Stimulated activated CD8-positive, alpha-beta memory T cell treated with anti-CD3 and anti-CD28 coated beads, Interleukin-4, amount 100 ng/mL, for 48 hours (primary cell): ENCODE measurements around the gene ESYT1.
"Not testable (repeated sequence)": the region's sequence is repeated elsewhere in the genome, so short reads cannot be mapped to it uniquely, and the experiment has no call there.

Source experiments
- DNase-seq: peaks from one replicate; pipeline ENCODE4 v3.0.0-alpha.2; 2020

Gene ESYT1

GRCh38 chr12:56104815-56105608, 23.1 kb upstream of the ESYT1 start:
- peak; percentile 50 for DNase-seq

DNA sequence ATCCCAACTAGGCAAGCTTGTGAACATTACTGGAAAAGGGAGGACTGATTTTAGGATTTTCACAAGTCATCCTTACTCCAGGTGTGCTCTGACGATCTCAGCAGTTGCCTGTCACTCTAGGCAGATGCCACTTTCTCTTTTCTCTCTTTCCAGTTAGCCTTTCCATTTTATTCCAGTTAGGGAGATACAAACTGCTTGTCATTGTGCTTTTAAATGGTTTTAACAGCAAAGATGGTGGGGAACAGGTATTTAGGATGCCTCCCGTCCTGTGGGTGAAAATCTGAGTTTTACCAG, 22.5 kb upstream of the ESYT1 start:
- DNase-seq: no peak

DNA sequence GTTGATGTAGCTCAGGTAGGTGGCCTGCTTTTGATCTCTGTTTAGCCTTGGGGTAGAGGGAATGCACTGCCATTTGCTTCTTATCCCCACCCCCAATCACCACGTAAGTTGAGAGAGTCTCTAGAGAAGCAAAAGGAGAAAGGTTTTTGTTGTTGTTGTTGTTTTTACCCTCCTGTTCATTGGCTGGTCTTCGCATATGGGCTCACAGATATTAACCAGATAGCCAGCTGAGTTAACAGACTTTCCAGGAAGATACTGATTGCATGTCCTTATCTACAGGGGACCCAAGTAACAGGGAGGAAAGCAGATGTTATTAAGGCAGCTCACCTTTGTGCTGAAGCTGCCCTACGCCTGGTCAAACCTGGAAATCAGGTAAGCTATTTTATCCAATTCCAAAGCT, 20.8 kb upstream of the ESYT1 start:
- DNase-seq: no peak

- DNase-seq: no peak
Measured at GRCh38 chr12:56110571-56110970, 17.5 kb upstream of the ESYT1 start.

DNA sequence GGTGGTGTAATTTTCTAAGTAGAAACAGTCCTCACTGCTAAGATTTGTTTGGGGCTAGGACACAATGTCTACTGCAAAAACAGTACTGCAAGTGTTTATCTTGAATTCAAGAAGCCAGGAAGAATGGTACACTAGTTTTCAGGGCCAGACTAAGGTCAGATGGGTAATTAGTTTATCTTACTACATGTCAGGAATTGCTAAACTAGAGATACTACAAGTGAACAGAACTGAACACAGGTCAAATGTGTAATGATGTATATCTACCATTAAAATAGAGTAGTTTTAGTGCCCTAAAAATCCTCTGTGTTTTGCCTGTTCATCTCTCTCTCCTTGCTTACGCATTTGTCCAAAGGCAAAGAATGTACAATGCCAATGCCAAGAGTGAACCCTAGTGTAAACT, 14.0 kb upstream of the ESYT1 start:
- DNase-seq: no peak

DNA sequence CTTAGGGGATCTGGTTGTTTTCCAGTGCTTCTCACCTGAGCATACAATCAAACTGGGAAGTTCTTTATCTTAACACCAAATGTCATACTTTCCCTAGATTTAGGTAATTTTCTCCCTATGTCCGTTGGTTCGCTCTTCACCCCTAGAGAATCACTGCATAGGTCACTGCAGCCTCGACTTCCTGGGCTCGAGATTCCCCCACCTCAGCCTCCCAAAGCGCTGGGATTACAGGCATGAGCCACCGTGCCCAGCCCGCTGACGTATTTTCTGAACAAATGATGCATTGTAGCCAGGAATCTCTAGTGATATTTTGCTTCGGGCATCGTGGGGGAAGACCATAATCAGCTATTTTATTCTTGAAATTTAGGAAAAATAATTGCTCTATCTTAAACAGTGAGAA, 12.7 kb upstream of the ESYT1 start:
- no peak for DNase-seq

DNA sequence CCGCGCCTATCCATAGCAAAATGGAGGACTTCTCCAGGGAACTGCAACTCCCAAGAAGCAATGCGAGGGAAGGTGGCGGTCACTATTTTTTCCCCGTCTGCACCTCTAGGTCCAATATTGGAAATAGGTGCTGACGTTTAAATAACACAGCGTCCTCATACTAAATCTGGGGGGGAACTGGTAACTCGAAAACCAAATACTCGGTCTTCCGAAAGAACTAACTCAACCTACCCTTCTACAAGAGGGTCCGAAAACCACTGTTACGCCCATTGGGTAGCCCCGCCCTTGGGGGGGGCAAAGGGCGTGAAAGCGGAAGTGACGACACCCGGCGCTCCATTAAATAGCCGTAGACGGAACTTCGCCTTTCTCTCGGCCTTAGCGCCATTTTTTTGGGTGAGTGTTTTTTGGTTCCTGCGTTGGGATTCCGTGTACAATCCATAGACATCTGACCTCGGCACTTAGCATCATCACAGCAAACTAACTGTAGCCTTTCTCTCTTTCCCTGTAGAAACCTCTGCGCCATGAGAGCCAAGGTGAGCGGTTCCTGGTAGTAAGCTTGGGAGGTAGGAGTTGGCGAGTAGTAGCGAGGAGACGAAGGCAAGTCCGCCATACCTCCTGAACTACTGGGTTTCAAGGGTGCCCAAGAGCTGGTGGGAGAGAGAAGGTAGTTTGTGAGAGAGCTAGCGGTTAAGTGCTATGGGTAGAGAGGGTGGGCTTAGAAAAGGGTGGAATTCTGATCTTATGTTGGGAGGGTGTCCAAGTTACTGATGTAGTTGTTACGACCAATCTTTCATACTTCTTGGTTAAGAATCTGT, 11.6 kb upstream of the ESYT1 start, which contains the start of gene RPL41:
RPL41 (plus strand) TSS at position 367 of the 815 bp plus-strand sequence.
- peak; percentile 98 for DNase-seq

DNA sequence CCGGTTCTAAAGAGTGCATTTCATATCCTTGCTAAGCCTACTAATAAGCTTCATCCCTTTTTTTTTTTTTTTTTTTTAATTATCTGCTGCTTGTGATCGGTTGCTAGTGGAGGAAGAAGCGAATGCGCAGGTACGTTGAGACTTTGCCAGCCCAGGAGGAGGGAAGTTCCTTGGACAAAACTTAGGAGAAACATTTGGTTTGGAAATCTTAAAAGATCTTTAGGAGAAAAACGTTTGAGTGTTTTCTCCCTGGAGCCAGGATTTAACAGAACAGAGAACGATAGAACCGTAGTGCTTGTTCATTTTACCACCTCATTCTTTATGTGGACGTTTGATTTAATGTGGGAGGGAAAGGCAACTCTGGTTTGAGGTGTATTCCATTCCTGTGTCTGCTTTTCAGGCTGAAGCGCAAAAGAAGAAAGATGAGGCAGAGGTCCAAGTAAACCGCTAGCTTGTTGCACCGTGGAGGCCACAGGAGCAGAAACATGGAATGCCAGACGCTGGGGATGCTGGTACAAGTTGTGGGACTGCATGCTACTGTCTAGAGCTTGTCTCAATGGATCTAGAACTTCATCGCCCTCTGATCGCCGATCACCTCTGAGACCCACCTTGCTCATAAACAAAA, 10.9 kb upstream of the ESYT1 start:
- not testable (repeated sequence) for DNase-seq

GRCh38 chr12:56117778-56118687, 10.0 kb upstream of the ESYT1 start, which contains the start of gene ZC3H10:
TSS of gene ZC3H10 (plus strand) at chr12:56118266. CDS start at chr12:56120563, 2,297 bp downstream.
- peak; percentile 99 for DNase-seq

- no peak for DNase-seq
Measured at GRCh38 chr12:56118688-56119357, 9.2 kb upstream of the ESYT1 start.

DNA sequence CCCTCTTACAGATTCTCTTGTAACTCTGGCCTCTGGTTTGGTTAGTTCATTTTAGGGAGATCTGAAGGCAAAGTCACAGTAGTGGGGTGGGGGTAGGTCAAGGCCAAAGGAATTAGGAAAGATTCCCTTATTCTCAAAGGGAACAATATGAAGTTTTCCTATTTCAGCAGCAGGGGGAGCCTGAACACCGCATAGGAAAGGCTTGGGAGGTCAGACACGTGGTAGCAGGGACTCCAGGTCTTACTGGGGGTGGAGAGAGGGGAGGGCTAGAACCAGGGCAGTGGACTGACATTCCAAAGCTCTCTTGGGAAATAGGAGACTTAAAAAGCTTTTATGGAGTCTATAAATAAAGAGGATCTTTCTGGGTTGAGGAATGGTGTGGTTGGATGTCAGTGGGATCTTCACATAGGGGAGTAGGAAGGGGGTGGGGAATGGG, 8.7 kb upstream of the ESYT1 start:
- peak; percentile 69 for DNase-seq

DNA sequence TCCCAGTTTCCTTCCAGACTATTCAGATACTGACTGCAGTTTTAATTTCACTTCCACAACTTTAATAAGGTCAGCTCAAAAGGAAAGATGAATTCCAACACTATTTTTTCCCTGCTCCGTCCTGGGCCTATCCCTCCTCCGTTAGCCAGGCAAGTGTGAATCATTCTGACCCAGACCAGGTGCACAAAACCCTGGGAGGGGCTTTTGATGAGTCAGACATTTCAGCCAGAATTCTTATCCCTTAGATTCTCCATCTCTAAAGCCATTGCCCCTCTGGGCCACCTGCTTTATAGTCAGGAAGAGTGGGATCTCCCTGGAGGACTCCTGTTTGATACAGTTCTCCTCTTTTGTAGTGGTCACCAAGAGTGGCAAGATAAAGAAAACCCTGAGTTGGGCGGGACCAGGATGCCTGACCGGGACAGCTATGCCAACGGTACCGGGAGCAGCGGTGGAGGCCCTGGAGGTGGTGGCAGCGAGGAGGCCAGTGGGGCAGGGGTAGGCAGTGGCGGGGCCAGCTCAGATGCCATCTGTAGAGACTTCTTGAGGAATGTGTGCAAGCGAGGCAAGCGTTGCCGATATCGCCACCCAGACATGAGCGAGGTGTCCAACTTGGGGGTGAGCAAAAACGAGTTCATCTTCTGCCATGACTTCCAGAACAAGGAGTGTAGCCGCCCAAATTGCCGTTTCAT, 7.8 kb upstream of the ESYT1 start:
- DNase-seq: no peak

- no peak for DNase-seq
Measured at GRCh38 chr12:56121204-56121870, 6.7 kb upstream of the ESYT1 start.

DNA sequence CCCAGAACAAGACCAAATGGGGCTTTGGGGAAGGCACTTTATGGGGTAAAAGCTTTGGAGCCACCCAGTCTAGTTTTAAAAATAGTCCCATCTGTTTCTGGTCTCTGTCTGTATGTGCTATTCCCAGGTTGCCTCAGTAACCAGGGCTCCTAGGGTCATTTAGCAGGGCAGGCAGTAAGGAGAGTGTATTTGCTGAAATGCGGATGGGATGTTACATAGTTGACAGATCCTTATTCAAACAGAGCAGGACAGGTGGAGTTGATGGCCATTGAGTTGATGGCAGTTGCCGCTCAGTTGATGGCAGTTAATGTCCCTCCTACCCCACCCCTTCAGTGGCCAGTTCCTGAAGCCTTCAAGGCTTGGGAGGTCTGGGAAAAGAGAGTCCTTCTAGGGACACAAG, 5.4 kb upstream of the ESYT1 start:
- no peak for DNase-seq

GRCh38 chr12:56124133-56124532, 3.9 kb upstream of the ESYT1 start:
- no peak for DNase-seq

DNA sequence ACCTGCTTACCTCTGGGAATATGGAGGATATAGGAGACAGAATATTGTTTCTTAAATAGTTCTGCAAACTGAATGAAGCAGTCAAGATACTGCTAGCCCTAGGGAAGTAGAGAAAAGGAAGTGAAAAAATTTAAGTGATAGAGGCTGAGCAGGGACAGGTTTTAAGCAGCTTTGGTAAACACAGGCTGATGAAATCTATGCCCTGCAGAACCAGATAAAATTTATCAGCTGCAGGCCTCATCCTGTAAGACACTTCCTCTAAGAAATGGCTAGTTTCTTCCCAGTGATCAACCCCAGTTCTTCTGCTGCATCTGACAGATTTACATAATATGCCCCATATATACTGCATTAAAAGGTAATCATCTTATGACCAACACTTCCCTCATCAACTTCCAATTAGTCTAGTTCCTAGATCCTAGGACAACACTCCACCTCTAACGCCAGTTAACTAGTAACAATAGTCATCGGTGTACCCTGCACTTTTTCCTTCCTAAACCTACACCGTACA, 1.3 kb upstream of the ESYT1 start:
- DNase-seq: no peak

GRCh38 chr12:56127485-56127887, 581 bp upstream of the ESYT1 start:
- DNase-seq: no peak

DNA sequence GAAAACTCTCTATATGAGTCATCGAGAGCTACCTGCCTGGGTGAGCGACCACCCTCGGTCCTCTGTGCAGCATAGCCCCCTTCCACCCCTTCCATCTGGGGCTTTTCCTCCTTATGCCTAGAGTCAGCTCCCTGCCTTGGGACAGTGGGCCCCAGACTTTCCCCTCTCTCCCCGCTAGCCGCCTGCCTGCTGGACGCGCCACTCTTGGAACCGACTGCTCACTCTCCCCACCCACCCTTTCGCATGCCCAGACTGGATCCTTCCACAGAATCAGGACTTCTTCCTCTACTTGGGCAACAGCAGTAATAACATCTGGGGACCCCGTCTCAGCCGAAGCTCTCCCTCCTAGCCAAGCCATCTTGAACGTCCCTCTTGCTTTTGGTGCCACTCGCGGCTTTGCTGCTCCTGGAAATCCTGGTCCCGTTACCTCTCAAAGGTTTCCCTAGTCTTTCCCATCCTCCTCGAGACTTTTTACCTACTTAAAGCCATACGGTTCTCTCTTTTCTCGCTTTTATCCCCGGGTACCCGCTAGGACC, 671 bp downstream of the ESYT1 start:
- DNase-seq: no peak

- peak; percentile 83 for DNase-seq
Measured at GRCh38 chr12:56129206-56129941, 1.3 kb downstream of the ESYT1 start.
